ENCODE results near the gene AFF1. TPM values are rescaled to one million over a fixed set of nuclear protein-coding genes. Genes with fewer than 3 reads are reported as not detected.

The AFF1 gene
- polyA plus RNA-seq, 1 donor (not counting 4 experiments of a cell fraction or from before 2014, with no cell fraction given) = 14.4 TPM

GRCh38 chr4:86918539-86919072, 16.2 kb upstream of the AFF1 start:
- Histone ChIP-seq H3K4me2 (ENCODE audit: control insufficient read depth, extremely low read depth, insufficient read depth, low read depth, low read length) (no peak overlapping the region), H3K4me1 (ENCODE audit: control insufficient read depth, extremely low read depth, insufficient read depth, low read length) (peaks cover 13% of the 10 kb centered on the region), H3K27me3 (ENCODE audit: control insufficient read depth, extremely low read depth, insufficient read depth, low read length) (no peaks in the 10 kb centered on the region), H3K9ac (ENCODE audit: control insufficient read depth, extremely low read depth, insufficient read depth, low read length) (no peak overlapping the region), H3K4me3 (ENCODE audit: control insufficient read depth in 2 of 3, extremely low read depth in 1 of 3, insufficient read depth in 2 of 3, low read depth in 1 of 3, low read length in 3 of 3) (no peak overlapping the region), H3K79me2 (ENCODE audit: control insufficient read depth, insufficient read depth, low read length) (no peaks in the 10 kb centered on the region), H3K36me3 (ENCODE audit: control insufficient read depth in 2 of 2, extremely low read depth in 1 of 2, insufficient read depth in 2 of 2, low read length in 2 of 2) (no peaks in the 10 kb centered on the region), H3K9me1 (ENCODE audit: control insufficient read depth, extremely low read depth, insufficient read depth, low read length) (no peaks in the 10 kb centered on the region), H4K20me1 (ENCODE audit: control insufficient read depth, extremely low read depth, insufficient read depth, low read length) (no peaks in the 10 kb centered on the region), H2AFZ (ENCODE audit: control insufficient read depth, low read length) (no peak overlapping the region), H3K27ac (ENCODE audit: control insufficient read depth, insufficient read depth, low read length) (no peak overlapping the region), H3K9me3 (ENCODE audit: control insufficient read depth, low read depth, low read length) (no peaks in the 10 kb centered on the region)
- TF ChIP-seq, protein P1, sequence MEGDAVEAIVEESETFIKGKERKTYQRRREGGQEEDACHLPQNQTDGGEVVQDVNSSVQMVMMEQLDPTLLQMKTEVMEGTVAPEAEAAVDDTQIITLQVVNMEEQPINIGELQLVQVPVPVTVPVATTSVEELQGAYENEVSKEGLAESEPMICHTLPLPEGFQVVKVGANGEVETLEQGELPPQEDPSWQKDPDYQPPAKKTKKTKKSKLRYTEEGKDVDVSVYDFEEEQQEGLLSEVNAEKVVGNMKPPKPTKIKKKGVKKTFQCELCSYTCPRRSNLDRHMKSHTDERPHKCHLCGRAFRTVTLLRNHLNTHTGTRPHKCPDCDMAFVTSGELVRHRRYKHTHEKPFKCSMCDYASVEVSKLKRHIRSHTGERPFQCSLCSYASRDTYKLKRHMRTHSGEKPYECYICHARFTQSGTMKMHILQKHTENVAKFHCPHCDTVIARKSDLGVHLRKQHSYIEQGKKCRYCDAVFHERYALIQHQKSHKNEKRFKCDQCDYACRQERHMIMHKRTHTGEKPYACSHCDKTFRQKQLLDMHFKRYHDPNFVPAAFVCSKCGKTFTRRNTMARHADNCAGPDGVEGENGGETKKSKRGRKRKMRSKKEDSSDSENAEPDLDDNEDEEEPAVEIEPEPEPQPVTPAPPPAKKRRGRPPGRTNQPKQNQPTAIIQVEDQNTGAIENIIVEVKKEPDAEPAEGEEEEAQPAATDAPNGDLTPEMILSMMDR (optimal IDR thresholded peaks at IDR 0.05 in 1 of 3, IDR thresholded peaks at IDR 0.05 in 1 of 3, conservative IDR thresholded peaks at IDR 0.05 in 1 of 3; ENCODE audit: extremely low read depth in 1 of 3, insufficient read depth in 2 of 3, low read length in 3 of 3) = no peak
- dilution Hi-C loops (cut with MboI; ENCODE audit: extremely low pct_ligation_motif_present, low sequenced_read_pairs) = no loop called here
- DNase-seq (ENCODE audit: low read depth, low spot score) (no peak), FAIRE-seq (no peak)

- H2AFZ ChIP-seq (ENCODE audit: control insufficient read depth, low read length) = no peak overlapping the region
- DNase-seq (ENCODE audit: low read depth, low spot score) = no peak
- no peak overlapping the region for H3K27ac ChIP-seq (ENCODE audit: control insufficient read depth, insufficient read depth, low read length)
- H3K36me3 ChIP-seq (ENCODE audit: control insufficient read depth in 2 of 2, extremely low read depth in 1 of 2, insufficient read depth in 2 of 2, low read length in 2 of 2) = no peaks in the 10 kb centered on the region
- no peaks in the 10 kb centered on the region for H3K27me3 ChIP-seq (ENCODE audit: control insufficient read depth, extremely low read depth, insufficient read depth, low read length)
- no peak for TF ChIP-seq EZH2 (IDR thresholded peaks at IDR 0.05; ENCODE audit: low read length)
- no peaks in the 10 kb centered on the region for H4K20me1 ChIP-seq (ENCODE audit: control insufficient read depth, extremely low read depth, insufficient read depth, low read length)
- H3K9me3 ChIP-seq (ENCODE audit: control insufficient read depth, low read depth, low read length) = no peaks in the 10 kb centered on the region
- no peak overlapping the region for H3K9ac ChIP-seq (ENCODE audit: control insufficient read depth, extremely low read depth, insufficient read depth, low read length)
- peaks cover 13% of the 10 kb centered on the region for H3K4me1 ChIP-seq (ENCODE audit: control insufficient read depth, extremely low read depth, insufficient read depth, low read length)
- no peak for FAIRE-seq
- H3K4me3 ChIP-seq (ENCODE audit: control insufficient read depth in 2 of 3, extremely low read depth in 1 of 3, insufficient read depth in 2 of 3, low read depth in 1 of 3, low read length in 3 of 3) = no peak overlapping the region
- H3K79me2 ChIP-seq (ENCODE audit: control insufficient read depth, insufficient read depth, low read length) = no peaks in the 10 kb centered on the region
- H3K4me2 ChIP-seq (ENCODE audit: control insufficient read depth, extremely low read depth, insufficient read depth, low read depth, low read length) = no peak overlapping the region
- no peaks in the 10 kb centered on the region for H3K9me1 ChIP-seq (ENCODE audit: control insufficient read depth, extremely low read depth, insufficient read depth, low read length)
- dilution Hi-C loops (cut with MboI; ENCODE audit: extremely low pct_ligation_motif_present, low sequenced_read_pairs) = no loop called here
These were observed 15.1 kb upstream of the AFF1 start for GRCh38 chr4:86919561-86920223.

All from keratinocyte (primary cell).